ENCODE data around the gene ERF. TPM values are rescaled to one million over a fixed set of nuclear protein-coding genes. Genes with fewer than 3 reads are reported as not detected.
A peak's percentile ranks its signal among the peaks of the same experiment; 100 is the strongest.

Gene ERF
- polyA plus RNA-seq, 1 of the 3 experiments (the other 2 are of a cell fraction), result 89.6 TPM

GRCh38 chr19:42301646-42302203, 46.8 kb upstream of the ERF start, which contains the start of gene PRR19:
PRR19 (plus strand) TSS chr19:42302132; CDS start chr19:42309585, 7,453 bp downstream.
- Histone ChIP-seq H3K36me3 (replicated peaks in 1 of 2; ENCODE audit: control insufficient read depth in 1 of 2, insufficient read depth in 2 of 2, low read length in 1 of 2) (peaks cover 0 to 6% of the 10 kb centered on the region in 2 experiments), H3K9me2 (no peaks in the 10 kb centered on the region), H3K27ac (ENCODE audit: low read depth in 2 of 2, low read length in 1 of 2) (peak within 1 kb of the TSS; percentile 64 to 82), H3K27me3 (ENCODE audit: insufficient read depth) (no peaks in the 10 kb centered on the region), H3K4me2 (peak within 1 kb of the TSS; percentile 78), H3K4me1 (ENCODE audit: control insufficient read depth in 1 of 2, insufficient read depth in 2 of 2, low read depth in 1 of 2, low read length in 1 of 2) (peaks cover 9 to 10% of the 10 kb centered on the region in 2 experiments; a peak in 3 of 4 replicates), H4K20me1 (ENCODE audit: insufficient read depth) (no peaks in the 10 kb centered on the region), H3K79me2 (ENCODE audit: insufficient read depth) (peaks cover 13% of the 10 kb centered on the region), H2AFZ (ENCODE audit: low read depth) (peak within 1 kb of the TSS; percentile 87; the same call in 1 of the 2 replicates), H3K4me3 (ENCODE audit: low read depth in 2 of 2, low read length in 1 of 2) (peak within 1 kb of the TSS; percentile 69 to 86), H3K9ac (peak within 1 kb of the TSS; percentile 66), H3F3A (replicated peaks; ENCODE audit: insufficient read depth) (peaks cover 15% of the 10 kb centered on the region), H3K9me3 (no peaks in the 10 kb centered on the region)
- WGBS (ENCODE audit: low lambda C conversion rate), result 9% methylated on average over 13 of the region's 21 CpGs
- TF ChIP-seq SIN3A (IDR thresholded peaks at IDR 0.05; ENCODE audit: borderline replicate concordance, low read depth, low read length), result 0 out of 2 replicates have a peak, but pooled peaks have one; percentile 10
- no peak for TF ChIP-seq TEAD4 (IDR thresholded peaks at IDR 0.05; ENCODE audit: borderline replicate concordance, insufficient read depth)
- no peak for TF ChIP-seq YY1 (IDR thresholded peaks at IDR 0.05; ENCODE audit: low read depth)
- TF ChIP-seq MXI1 (IDR thresholded peaks at IDR 0.05; ENCODE audit: low read depth, low read length), result no peak
- no peak for TF ChIP-seq EP300 (IDR thresholded peaks at IDR 0.05; ENCODE audit: borderline replicate concordance in 1 of 2, low read depth in 1 of 2, low read length in 1 of 2)
- TF ChIP-seq FOXM1 (IDR thresholded peaks at IDR 0.05; ENCODE audit: low read depth), result no peak
- CTCF ChIA-PET, result interaction anchor here (0.6 to 2.4 kb wide), 8 partner anchors 13 to 126 kb away, joined by 3 to 10 read pairs (median 4); no protein-coding TSS in a partner anchor
- POLR2A ChIA-PET, result interaction anchor here (0.7 to 1.1 kb wide), 6 partner anchors 9 to 1132 kb away, joined by 3 read pairs; no protein-coding TSS in a partner anchor
- no peak for DNase-seq

- peaks cover 13% of the 10 kb centered on the region for H3K79me2 ChIP-seq (ENCODE audit: insufficient read depth)
- peaks cover 0 to 2% of the 10 kb centered on the region in 2 experiments; a peak in 2 of 4 replicates for H3K4me1 ChIP-seq (ENCODE audit: control insufficient read depth in 1 of 2, insufficient read depth in 2 of 2, low read depth in 1 of 2, low read length in 1 of 2)
- no peaks in the 10 kb centered on the region for H3K27me3 ChIP-seq (ENCODE audit: insufficient read depth)
- DNase-seq, result no peak
- ChIA-PET CTCF (interaction anchor here (0.8 to 9.5 kb wide), 12 partner anchors 8 to 195 kb away, joined by 3 to 60 read pairs (median 6); partner anchors contain the start of genes CIC, ERF and TMEM145), POLR2A (no interaction called here)
- TF ChIP-seq TAF1 (IDR thresholded peaks at IDR 0.05; ENCODE audit: borderline replicate concordance, low read depth, low read length) (no peak), USF2 (IDR thresholded peaks at IDR 0.05; ENCODE audit: borderline replicate concordance, low read depth, low read length) (no peak), RFX5 (IDR thresholded peaks at IDR 0.05; ENCODE audit: low read length) (no peak), TEAD4 (IDR thresholded peaks at IDR 0.05; ENCODE audit: borderline replicate concordance, insufficient read depth) (no peak)
- TF ChIP-seq, protein P1, sequence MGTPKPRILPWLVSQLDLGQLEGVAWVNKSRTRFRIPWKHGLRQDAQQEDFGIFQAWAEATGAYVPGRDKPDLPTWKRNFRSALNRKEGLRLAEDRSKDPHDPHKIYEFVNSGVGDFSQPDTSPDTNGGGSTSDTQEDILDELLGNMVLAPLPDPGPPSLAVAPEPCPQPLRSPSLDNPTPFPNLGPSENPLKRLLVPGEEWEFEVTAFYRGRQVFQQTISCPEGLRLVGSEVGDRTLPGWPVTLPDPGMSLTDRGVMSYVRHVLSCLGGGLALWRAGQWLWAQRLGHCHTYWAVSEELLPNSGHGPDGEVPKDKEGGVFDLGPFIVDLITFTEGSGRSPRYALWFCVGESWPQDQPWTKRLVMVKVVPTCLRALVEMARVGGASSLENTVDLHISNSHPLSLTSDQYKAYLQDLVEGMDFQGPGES (IDR thresholded peaks at IDR 0.05; ENCODE audit: low read depth, low read length), result no peak
- no peak overlapping the region for H3K9ac ChIP-seq
- no peak overlapping the region for H3K27ac ChIP-seq (ENCODE audit: low read depth in 2 of 2, low read length in 1 of 2)
- H3K36me3 ChIP-seq (replicated peaks in 1 of 2; ENCODE audit: control insufficient read depth in 1 of 2, insufficient read depth in 2 of 2, low read length in 1 of 2), result peaks cover 16 to 36% of the 10 kb centered on the region in 2 experiments
- H3K4me2 ChIP-seq, result no peak overlapping the region
- WGBS (ENCODE audit: low lambda C conversion rate), result 95% methylated on average over 15 of the region's 15 CpGs
- H3F3A ChIP-seq (replicated peaks; ENCODE audit: insufficient read depth), result peaks cover 27% of the 10 kb centered on the region
- no peak overlapping the region for H2AFZ ChIP-seq (ENCODE audit: low read depth)
- no peak overlapping the region for H3K4me3 ChIP-seq (ENCODE audit: low read depth in 2 of 2, low read length in 1 of 2)
- no peaks in the 10 kb centered on the region for H3K9me3 ChIP-seq
- H4K20me1 ChIP-seq (ENCODE audit: insufficient read depth), result 0 out of 2 replicates have a peak, but pooled peaks cover 5% of the 10 kb centered on the region
- no peaks in the 10 kb centered on the region for H3K9me2 ChIP-seq
These were observed 42.1 kb upstream of the ERF start for GRCh38 chr19:42297039-42297438.

Measured in SK-N-SH (cell line).